Activated CD8-positive, alpha-beta memory T cell treated with anti-CD3 and anti-CD28 coated beads for 36 hours (primary cell): ENCODE data around the gene TTC23. TPM values are rescaled to one million over a fixed set of nuclear protein-coding genes. Genes with fewer than 3 reads are reported as not detected.
"Not testable (repeated sequence)": the region's sequence is repeated elsewhere in the genome, so short reads cannot be mapped to it uniquely, and the experiment has no call there.

Experiments used
- CTCF ChIA-PET: fragments of 350-600 bp; sonication (Branson Sonifier 250); formaldehyde crosslinking; loops from one replicate; lab custom pipeline; 2021; ENCODE audit warnings: antibody characterized with exemption; lab: Charles Lee
- POLR2A ChIA-PET: fragments of 350-600 bp; sonication (Branson Sonifier 250); formaldehyde crosslinking; loops from one replicate; lab custom pipeline; 2021; ENCODE audit warnings: antibody characterized with exemption; lab: Charles Lee
- total RNA-seq, 2 experiments: library from RNA; stranded (reverse); gene quantifications; one replicate each; pipeline ENCODE4 v1.2.3, GENCODE V29; 2021

The TTC23 gene
- total RNA-seq, 2 experiments from 2014 or later = 2.1 to 2.2 TPM

- ChIA-PET CTCF (no interaction called here), POLR2A (no interaction called here)
Observed at GRCh38 chr15:99113547-99114271, 135.7 kb downstream of the TTC23 start.

DNA sequence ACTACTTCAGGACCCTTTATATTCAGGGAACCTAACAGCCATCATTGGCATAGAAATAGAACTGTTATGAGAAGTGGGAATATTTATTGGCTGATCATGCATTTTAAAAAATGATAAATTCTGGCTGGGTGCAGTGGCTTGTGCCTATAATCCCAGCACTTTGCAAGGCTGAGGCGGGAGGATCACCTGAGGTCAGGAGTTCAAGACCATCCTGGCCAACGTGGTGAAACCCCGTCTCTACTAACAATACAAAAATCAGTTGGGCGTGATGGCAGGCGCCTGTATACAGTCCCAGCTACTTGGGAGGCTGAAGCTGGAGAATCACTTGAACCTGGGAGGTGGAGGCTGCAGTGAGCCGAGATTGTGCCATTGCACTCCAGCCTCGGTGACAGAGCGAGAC is 137.7 kb downstream of the TTC23 start:
- CTCF ChIA-PET, POLR2A ChIA-PET: not testable (repeated sequence)

GRCh38 chr15:99110581-99111320 is 138.6 kb downstream of the TTC23 start:
- POLR2A ChIA-PET = no interaction called here
- CTCF ChIA-PET = no interaction called here

DNA sequence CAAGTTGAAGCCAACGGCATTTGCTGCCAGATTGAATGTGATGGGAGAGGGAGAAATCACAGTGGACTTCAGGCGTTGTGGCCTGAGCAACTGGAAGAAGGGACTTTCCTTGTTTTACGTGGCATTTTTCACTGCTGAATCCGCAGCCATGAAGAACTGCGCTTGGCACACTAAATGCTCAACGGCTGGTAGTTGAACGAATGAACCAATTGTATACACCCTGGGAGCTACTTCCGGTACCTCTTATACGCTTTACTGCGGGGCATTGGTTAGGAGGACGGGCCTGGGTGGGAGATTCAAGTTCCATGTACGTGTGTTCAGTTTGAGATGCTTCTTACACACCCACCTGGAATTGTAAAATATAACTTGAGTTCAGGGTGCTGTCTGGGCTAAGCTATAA is 139.3 kb downstream of the TTC23 start:
- POLR2A ChIA-PET = no interaction called here
- CTCF ChIA-PET = no interaction called here

DNA sequence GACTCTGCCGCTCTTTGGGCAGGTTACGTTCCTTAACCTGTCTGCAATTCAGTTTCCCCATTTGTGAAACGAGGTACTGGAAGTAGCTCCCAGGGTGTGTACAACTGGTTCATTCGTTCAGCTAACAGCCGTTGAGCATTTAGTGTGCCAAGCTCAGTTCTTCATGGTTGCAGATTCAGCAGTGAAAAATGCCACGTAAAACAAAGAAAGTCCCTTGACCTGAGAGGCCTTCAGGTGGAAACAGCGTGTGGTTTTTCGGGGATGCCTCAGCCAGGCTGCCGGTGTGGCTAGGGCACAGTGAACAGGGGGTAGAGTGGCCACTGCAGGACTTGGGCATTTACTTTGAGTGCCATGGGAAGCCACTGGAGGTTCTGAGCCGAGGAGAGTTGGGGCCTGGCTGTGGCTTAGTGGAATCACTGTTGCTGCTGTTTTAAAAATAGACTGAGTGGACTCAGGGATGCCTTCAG is 139.8 kb downstream of the TTC23 start:
- POLR2A ChIA-PET = no interaction called here
- CTCF ChIA-PET = no interaction called here

DNA sequence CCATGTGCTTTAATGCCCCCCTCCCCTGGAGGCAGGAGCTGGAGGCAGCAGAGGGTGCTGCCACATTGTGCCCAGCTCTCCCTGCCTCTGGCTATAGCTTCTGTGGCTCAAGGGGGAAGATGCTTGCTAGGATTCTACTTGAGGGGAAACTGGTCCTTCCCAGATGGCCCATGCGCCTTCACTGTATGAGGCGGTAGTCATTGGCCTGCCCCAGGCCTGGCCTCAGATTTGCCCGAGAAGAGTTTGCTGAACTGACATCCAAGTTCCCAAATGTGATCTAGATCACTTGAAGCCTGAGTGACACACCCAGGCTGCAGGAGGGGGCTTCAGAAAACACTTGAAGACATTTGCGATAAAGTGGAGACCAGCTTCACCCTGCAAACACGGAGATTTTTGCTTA is 140.4 kb downstream of the TTC23 start:
- CTCF ChIA-PET = no interaction called here
- POLR2A ChIA-PET = no interaction called here

DNA sequence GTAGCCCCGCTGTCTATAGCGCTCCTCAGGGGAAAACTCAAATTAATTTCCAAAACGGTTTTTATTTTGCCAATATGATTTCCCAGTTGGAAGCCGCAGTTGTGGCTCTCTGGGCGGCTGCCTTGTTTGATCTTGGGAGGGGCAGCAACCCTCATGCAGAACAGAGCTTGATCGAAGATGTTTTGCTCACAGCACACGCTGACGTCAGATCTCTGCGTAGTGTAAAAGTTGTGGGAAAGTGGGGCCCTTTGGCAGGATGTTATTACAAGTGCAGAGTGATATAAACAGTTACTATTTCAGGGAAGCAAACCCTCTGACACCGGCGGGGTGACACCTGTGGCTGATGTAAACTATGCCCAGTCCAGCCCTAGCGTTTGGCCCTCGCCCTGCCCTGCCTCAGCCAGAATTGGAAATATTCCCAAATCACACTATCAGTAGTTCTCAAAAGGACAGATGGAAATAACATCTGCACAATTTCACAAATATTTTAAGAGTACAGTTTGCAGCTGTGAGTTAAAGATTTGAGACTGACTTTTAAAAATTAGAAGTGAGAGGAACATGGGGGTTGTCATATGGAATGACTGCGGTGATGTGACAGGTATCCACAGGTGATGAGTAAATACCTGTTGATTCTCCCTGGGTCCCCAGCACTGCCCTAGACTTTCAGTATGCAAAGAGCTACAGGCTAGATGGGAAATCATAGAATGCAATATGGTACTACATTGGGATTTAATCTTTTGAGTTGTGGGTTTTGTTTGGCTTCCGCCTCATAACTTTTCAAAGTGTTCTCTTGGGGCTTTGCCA is 142.8 kb downstream of the TTC23 start:
- ChIA-PET POLR2A (no interaction called here), CTCF (no interaction called here)

- ChIA-PET POLR2A (no interaction called here), CTCF (interaction anchor here (1.0 to 1.1 kb wide), 2 partner anchors 29 to 107 kb away, joined by 3 to 5 read pairs; no protein-coding TSS in a partner anchor)
Observed at GRCh38 chr15:99105514-99106341, 143.7 kb downstream of the TTC23 start.

DNA sequence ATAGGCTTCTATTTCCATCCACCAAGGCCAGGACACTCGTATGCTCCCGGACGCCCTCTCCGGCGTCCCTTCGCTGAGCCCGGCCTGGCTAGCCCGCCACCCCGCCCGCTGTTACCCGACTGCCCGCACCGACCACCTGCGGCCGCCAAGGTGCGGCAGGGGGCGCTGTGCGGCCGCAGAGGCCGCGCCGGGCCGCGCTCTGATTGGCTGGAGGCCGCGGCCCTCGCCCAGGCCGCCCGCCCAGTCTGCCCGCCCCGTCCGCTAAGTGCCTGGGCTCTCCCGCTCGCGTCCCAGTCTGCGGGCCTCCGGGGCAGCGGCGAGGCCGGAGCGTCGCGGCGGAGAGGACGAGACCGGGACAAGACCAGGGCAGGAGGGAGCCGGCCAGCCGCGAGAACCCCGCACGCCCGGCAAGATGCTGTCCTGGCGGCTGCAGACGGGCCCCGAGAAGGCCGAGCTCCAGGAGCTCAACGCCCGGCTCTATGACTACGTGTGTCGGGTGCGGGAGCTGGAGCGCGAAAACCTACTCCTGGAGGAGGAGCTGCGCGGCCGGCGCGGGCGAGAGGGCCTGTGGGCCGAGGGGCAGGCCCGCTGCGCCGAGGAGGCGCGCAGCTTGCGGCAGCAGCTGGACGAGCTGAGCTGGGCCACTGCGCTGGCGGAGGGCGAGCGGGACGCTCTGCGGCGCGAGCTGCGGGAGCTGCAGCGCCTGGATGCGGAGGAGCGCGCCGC is 144.4 kb downstream of the TTC23 start, which contains the start of gene SYNM:
SYNM (plus strand) TSS at position 293 of the 726 bp plus-strand sequence; CDS start at position 413, 120 bp downstream.
- ChIA-PET CTCF (interaction anchor here (1.0 to 1.1 kb wide), 2 partner anchors 28 to 108 kb away, joined by 3 to 5 read pairs; no protein-coding TSS in a partner anchor), POLR2A (no interaction called here)

GRCh38 chr15:99103279-99103678 is 146.1 kb downstream of the TTC23 start:
- ChIA-PET POLR2A (no interaction called here), CTCF (interaction anchor here (0.5 kb wide), 1 partner anchor 112 kb away, joined by 3 read pairs; no protein-coding TSS in a partner anchor)

DNA sequence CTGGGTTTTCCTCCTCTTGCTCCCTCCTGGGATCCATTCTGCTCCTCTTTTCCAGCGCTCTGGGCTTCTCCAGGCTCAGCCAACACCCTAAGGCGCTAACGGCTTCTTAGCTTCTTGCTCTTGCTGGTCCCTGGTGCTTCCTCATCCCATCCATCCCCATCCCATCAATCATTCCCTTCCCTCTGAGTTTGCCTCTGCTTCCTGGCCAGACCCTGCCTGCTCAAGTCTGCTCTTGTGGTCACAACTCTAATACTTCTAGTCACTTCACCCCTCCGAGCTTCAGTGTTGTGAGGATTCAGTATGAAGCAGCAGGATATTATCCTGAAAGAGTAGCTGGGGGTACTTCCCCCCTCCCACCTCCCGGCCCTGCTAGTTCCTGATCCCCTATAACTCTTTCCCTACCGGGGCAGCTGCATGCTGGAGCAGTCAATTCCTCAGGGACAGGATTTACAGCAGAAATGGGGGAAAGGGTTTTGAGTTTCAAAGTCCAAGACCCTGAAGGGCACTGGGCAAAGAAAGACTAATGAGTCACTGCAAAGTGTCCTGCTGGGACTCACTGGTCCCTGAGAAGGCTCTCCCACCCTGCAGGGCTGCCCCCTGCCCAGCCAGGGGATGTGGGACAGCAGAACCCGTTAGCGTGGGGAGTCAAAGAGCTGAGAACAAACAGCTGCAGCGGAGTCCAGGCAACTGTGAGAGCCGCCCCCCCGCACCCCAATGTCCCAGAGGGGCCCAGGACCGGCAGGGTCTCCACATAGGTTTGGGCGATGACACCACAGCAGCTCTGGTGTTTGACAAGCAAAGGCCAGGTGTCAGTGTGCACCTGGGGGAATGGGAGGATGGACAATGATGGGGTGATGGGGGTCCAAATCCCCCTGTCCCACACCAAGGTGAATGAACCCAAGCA is 146.8 kb downstream of the TTC23 start:
- CTCF ChIA-PET = no interaction called here

DNA sequence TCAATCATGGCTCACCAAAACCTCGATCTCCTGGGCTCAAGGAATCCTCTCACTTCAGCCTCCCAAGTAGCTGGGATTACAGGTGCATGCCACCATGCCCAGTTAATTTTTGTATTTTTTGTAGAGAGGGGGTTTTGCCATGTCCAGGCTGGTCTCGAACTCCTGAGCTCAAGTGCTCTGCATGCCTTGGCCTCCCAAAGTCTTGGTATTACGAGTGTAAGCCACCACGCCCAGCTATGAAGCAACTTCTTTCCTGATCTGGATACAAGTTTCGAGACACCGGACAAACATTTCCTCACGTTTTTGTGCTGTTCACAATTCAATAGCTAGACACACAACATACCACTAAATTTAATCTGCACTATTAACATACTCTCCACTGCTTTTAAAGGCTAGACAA is 147.9 kb downstream of the TTC23 start:
- CTCF ChIA-PET = interaction anchor here (1.3 kb wide), 1 partner anchor 23 kb away, joined by 3 read pairs; no protein-coding TSS in a partner anchor
- POLR2A ChIA-PET = no interaction called here

More for the DNA sequence above, 146.8 kb downstream of the TTC23 start:
- POLR2A ChIA-PET = no interaction called here

DNA sequence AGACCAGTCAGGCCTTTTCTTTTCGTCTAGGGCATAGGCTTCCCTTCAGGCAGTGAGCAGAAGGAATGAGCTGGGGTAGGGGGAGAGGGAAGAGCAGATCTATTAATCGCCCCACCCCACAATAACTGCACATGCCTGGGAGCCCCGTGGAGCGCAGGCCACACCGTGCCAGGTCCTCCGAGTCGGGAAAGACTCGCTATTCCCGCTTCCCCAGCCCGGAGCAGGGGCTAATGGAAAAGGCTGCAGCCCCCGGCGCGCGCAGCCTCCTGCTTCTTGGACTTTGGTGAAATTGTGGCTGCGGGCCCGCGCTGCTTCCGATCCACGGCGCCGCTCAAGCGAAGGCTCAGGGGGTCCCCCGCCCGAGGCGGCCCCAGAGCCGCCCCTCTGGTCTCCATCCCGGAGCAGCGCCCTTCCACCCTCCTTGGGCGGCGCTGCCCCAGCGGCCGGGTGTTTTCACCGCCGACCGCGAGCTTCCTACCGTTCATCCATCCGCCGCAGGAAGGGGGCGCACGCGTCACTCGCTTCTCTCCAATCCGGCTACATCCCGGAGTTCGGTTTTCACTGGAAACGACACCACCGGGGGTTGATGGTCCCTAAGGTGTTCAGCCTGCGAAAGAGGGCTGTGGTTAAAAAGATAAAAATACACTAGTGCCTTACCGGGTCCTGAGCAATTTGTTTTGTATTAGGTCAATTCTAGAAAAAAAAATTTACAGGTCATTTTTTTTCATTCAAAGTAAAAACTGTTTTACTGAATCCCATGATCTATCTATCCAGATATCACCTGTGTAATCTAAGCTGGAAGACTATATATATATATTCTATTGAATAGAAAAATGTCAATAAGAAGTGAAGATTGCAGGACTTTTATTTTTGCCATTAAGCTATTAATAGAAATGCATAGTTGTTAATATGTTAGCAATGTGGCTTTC is 148.9 kb downstream of the TTC23 start:
- POLR2A ChIA-PET = interaction anchor here (0.6 kb wide), 1 partner anchor 30 kb away, joined by 4 read pairs; no protein-coding TSS in a partner anchor
- CTCF ChIA-PET = interaction anchor here (1.3 kb wide), 2 partner anchors 22 to 115 kb away, joined by 3 read pairs; no protein-coding TSS in a partner anchor

DNA sequence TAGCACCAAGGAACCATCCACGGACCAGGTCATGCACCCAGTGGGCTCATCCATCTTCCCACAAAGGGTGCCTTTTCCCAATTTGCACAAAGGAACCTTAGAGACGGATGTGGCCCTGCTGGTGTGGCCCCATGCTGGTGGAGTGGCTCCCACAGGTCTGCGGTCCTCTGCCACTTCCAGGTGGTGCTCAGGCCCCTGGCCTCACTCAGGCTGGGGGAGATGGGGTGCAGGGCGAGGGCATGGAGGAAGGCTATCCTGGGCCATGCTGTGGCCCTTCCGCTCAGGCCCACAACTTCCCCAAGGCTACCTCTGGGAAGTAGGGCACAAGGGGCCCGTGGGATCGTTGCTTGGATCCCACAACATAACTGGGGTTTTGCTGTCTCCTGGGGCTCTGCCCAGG is 149.7 kb downstream of the TTC23 start:
- ChIA-PET CTCF (no interaction called here), POLR2A (no interaction called here)

GRCh38 chr15:99098991-99099390 is 150.4 kb downstream of the TTC23 start:
- POLR2A ChIA-PET = no interaction called here
- CTCF ChIA-PET = no interaction called here

GRCh38 chr15:99098426-99098825 is 151.0 kb downstream of the TTC23 start:
- ChIA-PET CTCF (no interaction called here), POLR2A (no interaction called here)
